Esophagus (tissue), 2 donors: ENCODE measurements around the gene ZBED6. TPM values are rescaled to one million over a fixed set of nuclear protein-coding genes. Genes with fewer than 3 reads are reported as not detected.

Experiments used
- polyA plus RNA-seq, 2 donors: library from polyadenylated mRNA; stranded (reverse); fragments of 200-250 nt; gene quantifications; one replicate each; pipeline ENCODE4 v1.2.3, GENCODE V29; 2013
- donor health status: healthy with polysubstance abuse.
- donor health status: Bipolar disorder and iron deficiency.

The ZBED6 gene
- polyA plus RNA-seq, 2 donors, result 0.86 to 1.8 TPM

Other genes with a start within 250 kb of the ZBED6 start
- 10 to 100 TPM; 17.7 to 19.3 TPM for gene ATP2B4, start 168.8 kb upstream of the ZBED6 start, polyA plus RNA-seq
- gene LAX1, start 30.4 kb upstream of the ZBED6 start, polyA plus RNA-seq, result under 1 TPM; 0.14 to 0.16 TPM
- gene ZC3H11A, start within 50 bp of the ZBED6 start, polyA plus RNA-seq, result 10 to 100 TPM; 35.8 to 38.3 TPM
- 10 to 100 TPM; 47.8 to 95.1 TPM for gene SNRPE, start 66.0 kb downstream of the ZBED6 start, polyA plus RNA-seq